OCI-M2 (cell line): ENCODE data around the gene TUBB4A.

ENCODE experiments used
- DNase-seq: peaks from one replicate; lab custom pipeline; 2025; ENCODE audit not compliant: unreplicated experiment; lab: John Stamatoyannopoulos, UW

Gene TUBB4A

DNA sequence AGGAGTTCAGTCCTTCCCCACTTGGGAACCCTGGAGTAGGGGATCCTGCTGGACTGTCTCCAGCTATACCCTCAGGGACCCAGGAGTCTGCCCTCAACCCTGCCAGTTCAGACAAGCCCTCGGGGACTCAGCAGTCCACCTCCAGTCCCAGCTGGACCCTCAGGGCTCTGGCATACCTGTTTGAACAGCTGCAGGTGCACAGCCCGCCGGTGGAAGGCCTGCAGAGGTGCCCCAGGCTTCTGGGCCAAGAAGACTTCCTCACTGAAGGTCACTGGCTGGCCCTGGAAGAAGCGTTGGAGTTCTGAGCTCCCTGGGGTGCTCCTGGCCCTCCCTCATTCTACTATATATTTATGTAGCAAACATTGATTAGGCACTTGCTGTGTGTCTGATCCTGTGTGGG is 29.4 kb downstream of the TUBB4A start:
- DNase-seq = no peak

DNA sequence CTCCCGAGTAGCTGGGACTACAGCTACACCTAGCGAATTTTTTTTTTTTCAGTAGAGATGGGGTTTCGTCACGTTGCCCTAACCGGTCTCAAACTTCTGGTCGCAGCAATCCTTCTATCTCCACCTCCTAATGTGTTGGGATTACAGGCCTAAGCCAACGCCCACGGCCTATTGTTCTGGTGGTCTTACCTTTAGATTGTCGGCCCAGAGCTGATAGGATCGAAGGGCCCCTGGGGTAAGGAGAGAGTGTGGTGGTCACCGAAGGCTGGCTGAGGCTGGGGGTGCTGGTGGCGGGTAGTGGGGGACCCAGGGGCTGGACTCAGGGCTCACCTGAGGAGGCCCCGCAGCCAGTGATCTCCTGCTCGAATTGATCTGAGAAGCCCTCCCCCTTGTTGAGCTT is 31.0 kb downstream of the TUBB4A start:
- DNase-seq = no peak

DNA sequence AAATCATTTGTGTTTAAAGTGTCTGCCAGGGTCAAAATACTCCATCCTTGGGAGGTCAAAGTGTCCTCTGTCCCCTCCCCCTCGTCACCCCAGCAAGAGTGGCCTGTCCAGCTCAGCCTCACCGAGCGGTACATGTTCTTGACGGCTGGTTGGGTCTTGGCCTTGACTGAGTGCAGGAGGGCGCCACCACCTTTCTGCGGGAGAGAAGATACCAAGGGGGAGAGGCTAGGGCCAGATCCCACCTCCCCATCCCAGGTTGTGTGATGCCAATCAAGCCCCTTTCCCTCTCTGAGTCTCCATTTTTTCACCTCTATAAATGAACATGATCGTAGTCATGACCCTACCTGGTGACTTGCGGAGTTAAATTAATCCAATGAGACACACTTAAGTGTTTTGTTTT is 31.9 kb downstream of the TUBB4A start:
- DNase-seq = no peak

DNA sequence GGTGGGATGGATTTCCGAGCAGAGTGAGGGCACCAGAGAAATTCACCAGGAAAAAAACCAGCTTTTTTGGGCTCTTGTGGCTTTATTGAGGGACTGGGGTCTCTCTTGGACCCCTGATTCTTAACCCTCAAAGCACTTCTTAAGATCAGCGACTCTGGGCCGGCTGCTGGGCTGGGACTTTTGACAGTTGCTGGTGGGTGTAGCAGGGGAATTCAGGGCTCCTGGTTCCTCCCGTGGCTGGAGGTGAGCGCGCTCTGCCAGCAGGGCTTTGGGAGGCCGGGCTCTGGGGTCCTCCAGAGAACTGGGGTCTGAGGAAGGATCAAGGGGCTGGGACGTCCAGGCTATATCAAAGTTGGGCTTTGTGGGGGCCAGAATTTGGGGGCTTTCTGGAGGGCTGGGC is 34.7 kb downstream of the TUBB4A start:
- DNase-seq = no peak

DNA sequence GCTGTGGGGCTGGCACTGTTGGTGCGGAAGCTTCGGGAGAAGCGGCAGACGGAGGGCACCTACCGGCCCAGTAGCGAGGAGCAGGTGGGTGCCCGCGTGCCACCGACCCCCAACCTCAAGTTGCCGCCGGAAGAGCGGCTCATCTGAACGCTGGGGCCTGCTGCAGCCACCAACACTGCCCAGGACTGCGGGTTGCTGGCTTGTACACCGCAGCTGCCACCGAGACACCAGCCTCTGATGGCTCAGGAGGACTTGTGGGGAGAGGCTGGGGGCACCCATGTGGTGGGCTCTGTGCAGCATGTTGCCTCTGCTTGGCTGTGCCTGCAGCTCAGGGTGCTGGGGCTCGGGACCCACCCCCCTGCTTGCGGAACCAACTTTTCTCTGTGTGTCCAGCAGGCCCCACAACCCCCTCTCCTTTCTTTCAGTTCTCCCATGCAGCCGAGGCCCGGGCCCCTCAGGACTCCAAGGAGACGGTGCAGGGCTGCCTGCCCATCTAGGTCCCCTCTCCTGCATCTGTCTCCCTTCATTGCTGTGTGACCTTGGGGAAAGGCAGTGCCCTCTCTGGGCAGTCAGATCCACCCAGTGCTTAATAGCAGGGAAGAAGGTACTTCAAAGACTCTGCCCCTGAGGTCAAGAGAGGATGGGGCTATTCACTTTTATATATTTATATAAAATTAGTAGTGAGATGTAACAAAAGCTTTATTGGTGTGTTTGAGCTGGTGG is 35.4 kb downstream of the TUBB4A start:
- DNase-seq = no peak

DNA sequence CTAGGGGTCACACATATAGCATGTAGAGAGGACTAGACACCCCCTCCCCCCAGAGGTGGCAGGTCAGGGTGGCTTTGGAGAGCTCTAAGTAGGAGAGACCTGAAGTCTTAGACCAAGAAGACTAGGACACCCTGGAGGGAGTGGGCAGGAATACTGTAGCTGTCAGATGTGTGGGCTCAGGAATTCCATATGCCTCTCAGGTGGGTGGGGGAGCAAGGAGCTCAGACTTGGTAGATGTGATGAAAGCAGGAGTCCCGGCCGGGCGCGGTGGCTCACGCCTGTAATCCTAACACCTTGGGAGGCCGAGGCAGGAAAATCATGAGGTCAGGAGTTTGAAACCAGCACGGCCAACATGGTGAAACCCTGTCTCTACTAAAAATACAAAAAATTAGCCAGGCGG is 36.4 kb downstream of the TUBB4A start:
- DNase-seq = no peak

DNA sequence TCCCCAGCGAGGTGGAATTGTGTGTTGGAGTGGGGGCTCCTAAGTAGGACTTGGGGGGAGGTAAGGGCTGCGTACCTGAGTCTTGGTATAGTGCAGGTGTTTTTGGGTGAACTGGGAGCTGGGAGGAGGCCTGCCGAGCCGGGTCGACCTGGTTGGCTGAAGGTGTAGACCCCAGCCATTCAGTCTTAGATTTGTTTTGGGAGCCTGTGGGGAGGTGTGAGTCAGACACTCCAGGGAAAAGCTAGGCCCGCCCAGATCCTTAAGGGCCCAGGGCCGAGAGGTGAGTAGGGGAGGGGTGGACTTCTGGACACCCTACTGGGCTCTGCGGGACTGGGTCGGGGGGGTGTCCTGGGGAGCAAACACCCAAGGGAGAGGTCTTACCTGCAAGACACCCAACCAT is 37.1 kb downstream of the TUBB4A start:
- no peak for DNase-seq

DNA sequence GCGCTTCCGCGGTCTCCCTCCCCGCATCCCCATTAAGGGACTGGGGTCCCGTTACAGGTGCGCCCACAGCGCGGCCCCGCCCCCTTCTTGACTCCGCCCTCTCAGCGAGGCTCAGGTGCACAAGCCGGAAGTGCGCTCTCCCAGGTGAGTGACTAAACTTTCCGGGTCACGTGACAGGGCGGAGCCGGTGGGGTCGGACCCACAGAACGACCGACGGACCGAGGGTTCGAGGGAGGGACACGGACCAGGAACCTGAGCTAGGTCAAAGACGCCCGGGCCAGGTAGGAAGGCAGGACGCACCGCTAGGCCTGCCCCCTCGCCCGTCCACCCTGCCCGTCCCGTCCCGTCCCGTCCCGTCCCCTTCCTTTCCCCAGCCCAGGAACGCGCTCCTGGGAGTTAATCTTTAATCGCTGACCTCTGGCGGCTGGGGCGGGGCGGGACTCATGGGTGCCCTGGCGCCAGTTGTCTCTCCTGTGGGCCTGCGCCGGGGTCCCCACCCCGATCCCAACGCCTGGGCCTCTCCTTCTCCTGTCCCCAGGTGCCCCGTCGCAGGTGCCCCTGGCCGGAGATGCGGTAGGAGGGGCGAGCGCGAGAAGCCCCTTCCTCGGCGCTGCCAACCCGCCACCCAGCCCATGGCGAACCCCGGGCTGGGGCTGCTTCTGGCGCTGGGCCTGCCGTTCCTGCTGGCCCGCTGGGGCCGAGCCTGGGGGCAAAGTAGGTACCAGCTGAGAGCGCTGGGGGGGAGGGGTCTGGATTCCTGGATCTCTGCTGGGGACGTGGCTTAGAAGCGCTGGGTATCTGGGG is 37.8 kb downstream of the TUBB4A start, which contains the start of gene CRB3:
TSS of gene CRB3 (plus strand) at position 202 of the 804 bp plus-strand sequence. CDS start at position 633, 431 bp downstream.
- no peak for DNase-seq

DNA sequence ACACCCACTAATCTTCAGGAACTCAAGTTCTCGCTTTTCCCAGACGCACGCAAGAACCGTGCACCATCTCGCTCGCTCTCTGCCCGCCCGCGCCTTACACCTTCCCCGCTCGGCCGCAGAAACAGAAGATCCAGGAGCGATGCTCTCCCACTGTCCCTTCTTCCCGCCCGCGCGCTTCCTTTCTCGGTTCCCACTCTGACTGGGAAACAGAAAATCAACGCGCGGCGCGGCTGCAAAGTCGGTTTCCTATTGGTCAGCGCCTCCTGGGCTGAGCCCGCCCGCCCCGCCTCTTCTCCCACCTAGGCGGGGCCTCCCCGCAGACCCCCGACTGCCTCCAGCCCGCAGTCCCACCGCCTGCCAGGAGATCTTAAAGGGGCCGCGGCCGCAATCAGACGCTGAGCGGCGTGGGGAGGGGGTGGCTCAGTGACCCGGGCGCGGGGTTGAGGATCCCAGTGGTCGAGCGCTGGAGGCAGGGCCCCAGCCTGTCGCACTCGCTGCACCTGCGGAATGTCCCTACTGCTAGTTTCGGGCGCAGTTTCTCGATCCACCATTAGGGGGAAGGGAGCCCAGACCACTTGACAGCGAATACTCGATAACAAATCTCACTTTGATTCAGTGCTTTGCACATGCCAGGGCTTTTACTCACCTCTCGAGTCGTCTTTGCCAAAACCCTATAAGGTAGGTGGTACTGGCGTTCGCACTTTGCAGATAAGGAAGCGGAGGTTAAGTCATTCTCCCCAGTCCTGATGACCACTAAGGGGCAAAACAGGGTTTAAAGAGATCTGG is 41.8 kb downstream of the TUBB4A start:
- DNase-seq = peak; percentile 33

DNA sequence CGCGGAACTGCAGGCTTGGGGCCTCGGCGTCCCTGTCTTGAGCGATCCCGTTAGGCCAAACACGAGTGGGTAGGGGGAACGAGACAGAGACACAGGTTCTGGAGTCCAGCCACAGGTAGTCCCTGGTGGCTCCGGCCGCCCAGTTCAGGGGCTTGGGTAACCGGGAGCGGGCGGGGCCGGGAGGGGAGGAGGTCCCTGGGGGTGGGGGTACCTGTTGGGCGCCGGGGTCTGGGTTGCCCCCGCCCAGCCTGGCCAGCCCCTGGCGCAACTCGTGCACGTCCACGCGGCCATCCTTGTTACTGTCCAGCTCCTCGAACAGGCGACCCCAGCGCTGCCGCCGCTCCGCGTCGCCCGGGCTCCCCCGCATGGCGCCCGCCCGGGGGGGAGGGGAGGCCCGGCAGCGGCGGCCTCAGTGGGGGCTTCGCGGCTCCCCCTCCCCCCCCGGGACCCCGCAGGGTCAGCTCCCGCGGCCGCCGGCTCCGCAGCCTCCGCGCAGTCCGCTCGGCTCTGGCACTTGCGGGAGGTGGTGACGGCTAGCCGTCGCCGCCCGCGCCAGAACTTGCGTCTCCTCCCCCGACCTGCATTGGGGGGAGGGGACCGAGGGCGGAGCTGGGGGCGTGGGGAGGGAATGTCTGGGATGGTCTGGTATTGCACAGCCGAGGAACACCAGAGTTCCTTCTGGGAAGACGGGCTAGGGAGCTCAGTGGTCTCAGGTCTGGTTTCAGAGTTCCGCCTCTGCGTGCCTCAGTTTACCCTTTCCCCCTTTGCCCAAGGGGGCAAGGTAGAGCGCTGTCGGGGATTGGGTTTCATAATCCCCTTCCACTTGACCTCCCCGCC is 42.6 kb downstream of the TUBB4A start, which contains the start of gene SLC25A23:
TSS of gene SLC25A23 (minus strand) at position 531 of the 837 bp plus-strand sequence. CDS start at position 367, 164 bp downstream.
- no peak for DNase-seq

DNA sequence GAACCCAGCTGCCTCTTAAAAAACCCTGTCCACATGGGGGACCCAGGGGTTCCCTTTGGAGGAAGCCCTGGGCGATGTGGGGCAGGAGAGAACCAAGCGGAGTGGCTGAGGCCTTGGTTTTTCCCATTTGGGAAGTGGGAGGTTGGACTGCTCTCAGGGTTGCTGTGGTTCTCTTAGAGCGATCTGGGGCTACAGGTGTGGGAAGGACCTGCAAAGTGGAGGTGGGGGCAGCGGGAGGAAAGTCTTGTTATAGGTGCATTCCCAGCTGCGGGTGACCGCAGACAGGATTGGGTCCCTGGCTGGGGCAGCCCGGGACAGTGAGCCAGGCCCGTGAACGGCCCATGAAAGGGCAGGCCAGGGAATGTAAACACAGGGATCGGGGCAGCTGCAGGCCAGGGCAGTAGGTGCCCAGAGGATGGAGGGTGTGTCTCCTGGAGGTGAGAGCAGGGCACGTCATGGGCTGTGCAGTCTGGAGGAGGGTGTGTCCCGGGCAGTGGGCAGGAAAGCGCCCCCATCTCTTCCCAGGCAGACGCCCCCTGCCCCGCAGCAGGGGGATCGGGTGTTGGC is 43.3 kb downstream of the TUBB4A start:
- no peak for DNase-seq

DNA sequence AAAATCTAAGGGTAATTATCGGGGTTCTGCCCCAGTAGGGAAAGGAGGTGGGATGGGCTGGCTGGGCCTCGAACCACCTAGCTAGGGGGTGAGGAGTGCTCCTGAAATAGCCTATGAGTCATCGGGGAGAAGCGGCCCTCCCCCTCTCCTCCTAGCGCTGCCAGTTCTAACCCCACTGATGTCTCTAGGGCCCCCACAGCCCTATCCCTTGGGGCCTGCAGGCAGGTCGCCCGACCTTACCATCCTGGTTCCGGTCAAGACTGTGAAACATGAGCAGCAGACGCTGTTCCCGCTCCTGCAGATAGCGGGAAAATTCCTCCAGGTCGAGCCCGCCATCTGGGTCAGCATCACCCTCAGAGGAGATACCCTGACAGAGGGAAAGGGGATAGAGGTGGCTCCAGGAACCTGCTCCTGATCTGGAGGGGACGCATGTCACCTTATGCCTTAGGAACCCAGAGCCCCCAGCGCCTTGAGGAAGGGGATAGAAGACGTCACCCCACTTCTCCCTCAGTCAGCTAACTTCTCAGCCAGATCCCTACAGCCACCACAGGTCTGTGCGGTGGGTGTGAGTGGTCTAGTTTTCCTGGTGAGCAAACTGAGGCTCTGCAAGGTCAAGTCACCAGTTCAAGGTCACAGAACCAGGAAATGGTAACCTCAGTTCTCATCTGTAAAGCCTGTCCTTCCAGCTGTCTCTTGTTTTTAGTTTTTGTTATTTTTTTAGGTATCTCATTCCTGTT is 44.0 kb downstream of the TUBB4A start:
- DNase-seq = no peak

DNA sequence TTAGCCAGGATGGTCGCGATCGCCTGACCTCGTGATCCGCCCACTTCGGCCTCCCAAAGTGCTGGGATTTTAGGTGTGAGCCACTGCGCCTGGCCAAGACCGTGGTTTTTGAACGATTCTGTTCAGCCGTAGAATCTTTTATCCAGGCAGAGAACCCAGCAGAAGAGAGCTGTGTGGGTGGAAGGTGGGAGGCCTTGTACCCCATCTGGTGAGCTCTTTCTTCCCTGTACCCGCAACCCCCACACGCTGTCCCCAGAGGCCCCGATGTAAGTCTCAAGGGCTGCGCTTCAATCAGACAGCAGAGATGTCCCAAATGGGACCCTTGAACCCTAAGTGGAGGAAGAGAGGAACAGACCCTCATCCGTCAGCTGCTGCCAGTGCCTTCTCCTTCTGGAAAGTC is 46.2 kb downstream of the TUBB4A start:
- DNase-seq = no peak

DNA sequence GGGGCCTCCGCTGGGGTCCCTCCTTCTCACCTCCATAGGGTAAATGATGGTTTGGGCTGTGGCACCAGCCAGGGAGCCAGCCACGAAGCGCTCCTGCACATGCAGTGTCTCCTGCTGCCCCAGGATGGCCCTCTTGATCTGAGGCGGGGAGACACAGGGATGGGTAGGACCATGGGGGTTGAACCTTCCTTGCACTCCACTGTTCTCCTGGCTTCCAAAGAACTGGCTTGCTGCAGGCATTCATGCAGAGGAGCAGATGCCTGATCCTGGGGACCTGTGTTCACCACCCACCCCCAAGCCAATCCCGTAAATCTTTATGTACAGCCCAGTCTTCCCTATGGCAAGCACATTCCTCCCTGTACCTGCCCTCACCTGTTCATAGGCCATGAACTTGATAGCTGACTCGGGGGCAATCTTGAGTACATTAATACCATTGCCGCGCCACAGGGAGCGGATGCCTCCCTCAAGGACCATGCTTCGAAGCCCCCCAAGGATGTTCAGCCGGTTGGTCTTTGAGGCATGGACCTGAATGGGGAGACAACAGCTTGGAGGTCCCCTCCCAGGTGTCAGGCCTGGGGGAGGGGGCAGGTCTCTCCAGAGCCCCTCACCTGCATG is 48.1 kb downstream of the TUBB4A start:
- no peak for DNase-seq

DNA sequence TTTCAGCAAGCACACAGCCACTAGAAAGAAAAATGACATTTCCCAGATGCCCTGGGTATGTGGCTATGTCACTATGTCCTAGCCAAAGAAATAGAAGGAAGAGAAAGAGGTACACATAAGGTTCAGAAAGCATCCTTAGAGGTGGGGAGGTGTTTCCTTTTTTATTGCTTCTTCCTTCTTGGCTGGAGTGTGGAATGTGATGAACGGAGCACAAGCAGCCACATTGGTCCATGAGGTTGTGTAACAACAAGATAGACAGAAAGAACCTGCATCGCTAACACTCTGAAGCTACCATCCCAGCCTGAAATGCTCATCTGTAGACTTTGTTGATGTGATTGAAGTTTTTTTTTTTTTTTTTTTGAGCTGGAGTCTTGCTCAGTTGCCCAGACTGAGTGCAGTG is 49.2 kb downstream of the TUBB4A start:
- no peak for DNase-seq

DNA sequence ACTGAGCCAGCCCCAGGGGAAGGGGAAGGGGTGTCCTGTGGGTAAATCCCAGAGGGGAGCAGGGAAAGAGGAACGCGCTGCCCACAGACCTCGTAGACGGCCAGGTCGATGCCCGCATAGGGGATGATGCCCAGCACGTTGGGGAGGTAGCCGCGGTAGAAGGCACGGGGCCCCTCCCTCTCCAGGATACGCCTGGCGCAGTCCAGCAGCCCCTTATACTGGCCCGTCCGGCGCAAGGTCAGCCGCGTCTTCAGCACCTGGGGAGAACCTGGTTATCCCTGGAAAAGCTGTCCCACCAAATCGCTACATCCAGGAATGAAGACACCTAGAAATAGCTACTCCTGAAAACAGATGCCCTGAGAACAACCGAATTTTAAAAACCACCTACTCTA is 49.9 kb downstream of the TUBB4A start:
- DNase-seq = no peak

DNA sequence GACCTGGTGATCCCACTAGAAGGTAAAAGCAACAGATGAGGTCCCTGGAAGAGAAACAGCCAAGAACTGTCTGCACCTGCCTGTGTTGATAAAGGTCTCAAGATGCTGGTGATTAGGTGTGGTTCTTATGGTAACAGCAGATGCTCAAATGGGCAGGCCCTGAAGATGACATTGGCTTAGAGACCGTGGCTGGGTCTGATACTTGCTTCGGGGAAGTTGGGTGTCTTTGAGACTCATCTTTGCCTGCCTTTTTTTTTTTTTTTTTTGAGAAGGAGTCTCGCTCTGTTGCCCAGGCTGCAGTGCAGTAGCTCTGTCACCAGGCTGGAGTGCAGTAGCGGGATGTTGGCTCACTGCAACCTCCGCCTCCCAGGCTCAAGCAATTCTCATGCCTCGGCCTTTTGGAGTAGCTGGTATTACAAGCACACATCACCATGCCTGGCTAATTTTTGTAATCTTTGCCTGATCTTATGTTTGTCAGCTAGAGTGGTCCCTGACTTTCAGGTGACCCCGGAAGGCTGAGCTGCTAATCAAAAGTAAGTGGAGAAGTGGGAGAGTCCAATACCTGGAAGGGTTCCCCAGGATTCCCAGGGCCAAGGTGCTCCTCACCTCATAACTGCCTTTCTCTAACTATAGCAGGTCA is 50.4 kb downstream of the TUBB4A start:
- no peak for DNase-seq

DNA sequence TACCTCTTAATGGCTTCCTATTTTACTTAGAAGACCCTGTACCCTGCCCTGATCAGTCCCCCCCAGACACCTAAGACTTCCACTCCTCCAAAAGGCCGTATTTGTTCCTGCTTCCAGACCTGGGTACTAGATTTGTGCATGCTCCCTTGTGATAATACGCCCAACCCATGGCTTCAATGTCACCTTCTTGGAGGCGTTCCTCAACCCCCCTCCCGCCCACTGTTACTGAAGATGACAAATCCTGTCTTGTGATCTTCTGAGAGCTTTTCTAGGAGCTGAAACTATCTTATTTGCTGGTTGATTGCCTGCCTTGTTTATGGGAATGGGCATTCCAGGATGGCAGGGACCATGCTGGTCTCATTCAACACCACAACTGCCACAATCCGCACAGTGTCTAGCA is 51.9 kb downstream of the TUBB4A start:
- no peak for DNase-seq

DNA sequence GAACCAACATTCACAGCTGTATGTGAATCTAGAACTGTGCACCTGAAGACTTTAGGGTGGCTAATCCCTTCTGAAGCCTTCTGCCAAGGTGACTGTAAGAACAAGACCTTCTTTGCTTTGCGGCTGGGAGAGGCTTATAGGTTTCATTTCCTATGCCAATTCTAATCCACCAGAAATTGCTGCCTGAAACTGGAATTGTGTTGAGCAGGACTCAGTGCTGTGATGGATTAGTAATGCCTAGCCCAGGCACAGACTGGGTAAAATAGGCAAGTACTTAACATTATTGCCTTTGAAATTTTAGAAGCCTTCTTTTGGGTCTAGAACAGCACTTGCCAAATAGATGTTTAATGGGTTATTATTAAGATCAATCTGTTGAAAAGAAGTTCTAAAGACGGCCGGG is 54.1 kb downstream of the TUBB4A start:
- no peak for DNase-seq
